Natural killer cell (primary cell): ENCODE data around the gene PDE6B. TPM values are rescaled to one million over a fixed set of nuclear protein-coding genes. Genes with fewer than 3 reads are reported as not detected.

Source experiments
- ATAC-seq, 3 donors: fragments of 150-1000 bp in 2 of 3; fragments of 200-7000 bp in 1 of 3; cut with Tn5 transposase; 1 replicate in 1 of 3; 2 replicates in 2 of 3; pipeline ENCODE4 v1.10.0; 2021; ENCODE audit warnings: mild to moderate bottlenecking in 2 of 3, moderate library complexity in 2 of 3
- DNase-seq, 2 donors: peaks; one replicate each; pipeline versions ENCODE4 v3.0.0 to v3.0.0-alpha.2; 2013 to 2021; ENCODE audit warnings: mixed read lengths in 1 of 2
- H3K27ac ChIP-seq: one replicate; pipeline ENCODE4 v1.5.1; 2013; ENCODE audit warnings: mild to moderate bottlenecking, low read length
- H3K27me3 ChIP-seq: one replicate; pipeline ENCODE4 v1.6.1; 2013; ENCODE audit warnings: low read length; ENCODE audit not compliant: control insufficient read depth, insufficient read depth
- H3K36me3 ChIP-seq: one replicate; pipeline ENCODE4 v1.6.1; 2013; ENCODE audit warnings: low read length; ENCODE audit not compliant: control insufficient read depth, insufficient read depth
- H3K4me1 ChIP-seq: one replicate; pipeline ENCODE4 v1.6.1; 2013; ENCODE audit warnings: low read length; ENCODE audit not compliant: control insufficient read depth, insufficient read depth
- H3K4me3 ChIP-seq: one replicate; pipeline ENCODE4 v1.5.1; 2013; ENCODE audit warnings: low read length
- H3K9me3 ChIP-seq: one replicate; pipeline ENCODE4 v1.6.1; 2013; ENCODE audit warnings: low read length; ENCODE audit not compliant: control insufficient read depth, insufficient read depth
- H3K27ac Mint-ChIP-seq, 2 donors: one replicate each; pipeline ENCODE4 v1.8.0; 2022; ENCODE audit warnings: mild to moderate bottlenecking in 2 of 2, mixed read lengths in 2 of 2, moderate library complexity in 1 of 2
- H3K27me3 Mint-ChIP-seq, 2 donors: one replicate each; pipeline ENCODE4 v1.8.0; 2022; ENCODE audit warnings: low read depth in 2 of 2, mixed read lengths in 2 of 2
- H3K36me3 Mint-ChIP-seq: one replicate; pipeline ENCODE4 v1.8.0; 2022; ENCODE audit warnings: mixed read lengths
- H3K4me1 Mint-ChIP-seq, 2 donors: one replicate each; pipeline ENCODE4 v1.8.0; 2022; ENCODE audit warnings: mixed read lengths in 2 of 2
- H3K4me3 Mint-ChIP-seq: one replicate; pipeline ENCODE4 v1.8.0; 2022; ENCODE audit warnings: mild to moderate bottlenecking, moderate library complexity, mixed read lengths
- H3K9me3 Mint-ChIP-seq, 2 donors: one replicate each; pipeline ENCODE4 v1.8.0; 2022; ENCODE audit warnings: mixed read lengths in 2 of 2
- WGBS: methylation state at CpG from one replicate; pipeline ENCODE4 v1.1.7; 2013; ENCODE audit warnings: missing lambda C conversion rate; ENCODE audit not compliant: insufficient coverage; 5-methylcytosine and 5-hydroxymethylcytosine counted together
- intact Hi-C: fragments of 100-400 bp; cut with micrococcal nuclease; formaldehyde crosslinking; loops from one replicate; pipeline ENCODE4 v1.14.2; 2022
- total RNA-seq, 4 donors: library from RNA; stranded (reverse); fragments of 120-200 nt in 1 of 4; gene quantifications; one replicate each; pipeline versions ENCODE4 v1.2.3 to v1.2.4, GENCODE V29; 2013 to 2022
- TF ChIP-seq, protein P1 (sequence below): fragments of 200-600 bp; IDR thresholded peaks from one replicate; pipeline ENCODE4 v1.8.0; 2022; ENCODE audit warnings: antibody characterized with exemption

The PDE6B gene
- total RNA-seq, 3 donors from 2014 or later (not counting 1 experiment from before 2014, with no cell fraction given), result 15.8 to 18.8 (median 17.2) TPM

DNA sequence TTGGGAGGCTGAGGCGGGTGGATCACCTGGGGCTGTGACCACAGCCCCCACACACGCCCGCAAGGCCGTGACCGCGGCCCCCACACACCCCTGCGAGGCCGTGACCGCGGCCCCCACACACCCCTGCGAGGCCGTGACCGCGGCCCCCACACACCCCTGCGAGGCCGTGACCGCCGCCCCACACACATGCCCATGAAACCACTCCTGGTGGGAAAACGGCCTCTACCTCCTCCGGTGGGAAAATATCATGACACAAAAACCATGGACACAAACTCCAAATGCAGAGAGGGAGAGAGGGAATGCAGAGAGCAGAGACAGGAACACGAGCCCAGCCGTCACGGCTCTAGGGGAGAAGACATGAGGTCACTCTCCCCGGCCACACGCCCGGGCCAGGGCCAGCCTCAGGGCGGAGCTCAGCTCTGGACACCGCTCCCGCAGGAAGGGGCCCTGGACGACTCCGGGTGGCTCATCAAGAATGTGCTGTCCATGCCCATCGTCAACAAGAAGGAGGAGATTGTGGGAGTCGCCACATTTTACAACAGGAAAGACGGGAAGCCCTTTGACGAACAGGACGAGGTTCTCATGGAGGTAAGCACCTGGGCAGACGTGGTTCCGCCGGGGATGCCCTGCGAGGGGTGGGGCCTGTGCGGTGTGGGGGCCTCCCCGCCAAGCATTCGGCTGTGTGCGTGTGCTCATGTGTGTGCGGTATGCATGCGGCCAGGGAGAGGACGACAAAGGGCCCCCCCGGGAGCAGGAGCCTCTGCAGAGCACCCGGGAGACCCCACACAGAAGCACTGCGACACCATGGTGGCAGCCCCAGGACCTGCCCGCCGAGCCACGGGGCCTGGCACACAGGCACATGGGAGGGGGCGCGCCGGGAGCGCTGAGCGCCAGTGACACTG is 31.3 kb downstream of the PDE6B start:
- ATAC-seq (no peak), DNase-seq (no peak)
- H3K36me3 ChIP-seq, result no peaks in the 10 kb centered on the region
- intact Hi-C loops, result no loop called here
- Mint-ChIP-seq H3K9me3 (peaks cover 0 to 2% of the 10 kb centered on the region in 2 donors), H3K4me3 (no peak overlapping the region), H3K27me3 (peaks cover 0 to 2% of the 10 kb centered on the region in 2 donors), H3K27ac (no peak overlapping the region), H3K4me1 (no peaks in the 10 kb centered on the region), H3K36me3 (no peaks in the 10 kb centered on the region)
- no peak overlapping the region for H3K4me3 ChIP-seq
- H3K4me1 ChIP-seq, result no peaks in the 10 kb centered on the region
- H3K9me3 ChIP-seq, result no peaks in the 10 kb centered on the region
- no peak overlapping the region for H3K27ac ChIP-seq
- TF ChIP-seq, protein P1, sequence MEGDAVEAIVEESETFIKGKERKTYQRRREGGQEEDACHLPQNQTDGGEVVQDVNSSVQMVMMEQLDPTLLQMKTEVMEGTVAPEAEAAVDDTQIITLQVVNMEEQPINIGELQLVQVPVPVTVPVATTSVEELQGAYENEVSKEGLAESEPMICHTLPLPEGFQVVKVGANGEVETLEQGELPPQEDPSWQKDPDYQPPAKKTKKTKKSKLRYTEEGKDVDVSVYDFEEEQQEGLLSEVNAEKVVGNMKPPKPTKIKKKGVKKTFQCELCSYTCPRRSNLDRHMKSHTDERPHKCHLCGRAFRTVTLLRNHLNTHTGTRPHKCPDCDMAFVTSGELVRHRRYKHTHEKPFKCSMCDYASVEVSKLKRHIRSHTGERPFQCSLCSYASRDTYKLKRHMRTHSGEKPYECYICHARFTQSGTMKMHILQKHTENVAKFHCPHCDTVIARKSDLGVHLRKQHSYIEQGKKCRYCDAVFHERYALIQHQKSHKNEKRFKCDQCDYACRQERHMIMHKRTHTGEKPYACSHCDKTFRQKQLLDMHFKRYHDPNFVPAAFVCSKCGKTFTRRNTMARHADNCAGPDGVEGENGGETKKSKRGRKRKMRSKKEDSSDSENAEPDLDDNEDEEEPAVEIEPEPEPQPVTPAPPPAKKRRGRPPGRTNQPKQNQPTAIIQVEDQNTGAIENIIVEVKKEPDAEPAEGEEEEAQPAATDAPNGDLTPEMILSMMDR, result no peak
- no peaks in the 10 kb centered on the region for H3K27me3 ChIP-seq
- 85% methylated on average over 58 of the region's 58 CpGs for WGBS

DNA sequence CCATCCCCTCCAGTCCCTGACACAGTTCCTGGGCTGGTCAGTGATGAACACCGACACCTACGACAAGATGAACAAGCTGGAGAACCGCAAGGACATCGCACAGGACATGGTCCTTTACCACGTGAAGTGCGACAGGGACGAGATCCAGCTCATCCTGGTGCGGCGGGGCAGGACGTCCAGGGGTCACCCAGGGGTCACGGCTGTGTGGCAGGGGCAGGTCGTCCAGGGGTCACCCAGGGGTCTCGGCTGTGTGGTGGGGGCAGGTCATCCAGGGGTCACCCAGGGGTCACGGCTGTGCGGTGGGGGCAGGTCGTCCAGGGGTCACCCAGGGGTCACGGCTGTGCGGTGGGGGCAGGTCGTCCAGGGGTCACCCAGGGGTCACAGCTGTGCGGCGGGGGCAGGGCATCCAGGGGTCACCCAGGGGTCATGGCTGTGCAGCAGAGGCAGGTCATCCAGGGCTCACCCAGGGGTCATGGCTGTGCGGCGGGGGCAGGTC is 32.0 kb downstream of the PDE6B start:
- intact Hi-C loops, result no loop called here
- WGBS, result 90% methylated on average over 23 of the region's 23 CpGs
- Histone ChIP-seq H3K4me3 (no peak overlapping the region), H3K36me3 (no peaks in the 10 kb centered on the region), H3K27ac (no peak overlapping the region), H3K27me3 (no peaks in the 10 kb centered on the region), H3K9me3 (no peaks in the 10 kb centered on the region), H3K4me1 (no peaks in the 10 kb centered on the region)
- TF ChIP-seq, protein P1, result no peak
- Mint-ChIP-seq H3K27me3 (no peaks in the 10 kb centered on the region), H3K27ac (no peak overlapping the region), H3K4me1 (no peaks in the 10 kb centered on the region), H3K9me3 (peaks cover 0 to 2% of the 10 kb centered on the region in 2 donors), H3K36me3 (no peaks in the 10 kb centered on the region), H3K4me3 (no peak overlapping the region)
- DNase-seq, result no peak
- ATAC-seq, result no peak

DNA sequence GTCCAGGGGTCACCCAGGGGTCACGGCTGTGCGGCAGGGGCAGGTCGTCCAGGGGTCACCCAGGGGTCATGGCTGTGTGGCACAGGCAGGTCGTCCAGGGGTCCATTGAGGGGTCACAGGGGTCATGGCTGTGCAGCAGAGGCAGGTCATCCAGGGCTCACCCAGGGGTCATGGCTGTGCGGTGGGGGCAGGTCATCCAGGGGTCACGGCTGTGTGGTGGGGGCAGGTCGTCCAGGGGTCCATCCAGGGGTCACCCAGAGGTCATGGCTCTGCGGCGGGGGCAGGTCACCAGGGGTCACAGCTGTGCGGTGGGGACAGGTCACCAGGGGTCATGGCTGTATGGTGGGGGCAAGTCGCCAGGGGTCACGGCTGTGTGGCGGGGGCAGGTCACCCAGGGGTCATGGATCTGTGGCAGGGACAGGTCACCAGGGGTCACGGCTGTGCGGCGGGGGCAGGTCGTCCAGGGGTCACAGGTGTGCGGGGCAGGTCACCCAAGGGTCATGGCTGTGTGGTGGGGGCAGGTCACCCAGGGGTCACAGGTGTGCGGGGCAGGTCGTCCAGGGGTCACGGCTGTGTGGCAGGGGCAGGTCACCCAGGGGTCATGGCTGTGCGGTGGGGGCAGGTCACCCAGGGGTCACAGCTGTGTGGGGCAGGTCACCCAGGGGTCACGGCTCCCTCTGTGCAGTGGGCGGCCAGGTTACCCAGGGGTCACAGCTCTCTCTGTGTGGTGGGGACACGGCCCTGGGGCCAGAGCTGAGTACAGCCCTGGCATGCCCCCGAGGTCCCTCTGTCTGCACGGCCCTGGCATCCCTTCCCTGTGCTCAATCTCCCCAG is 32.7 kb downstream of the PDE6B start:
- DNase-seq, result no peak
- TF ChIP-seq, protein P1, result no peak
- H3K9me3 Mint-ChIP-seq, result peaks cover 0 to 2% of the 10 kb centered on the region in 2 donors
- H3K27me3 ChIP-seq, result no peaks in the 10 kb centered on the region
- ATAC-seq, result no peak
- no peak overlapping the region for H3K4me3 ChIP-seq
- intact Hi-C loops, result no loop called here
- H3K4me1 Mint-ChIP-seq, result peaks cover 0 to 3% of the 10 kb centered on the region in 2 donors
- no peaks in the 10 kb centered on the region for H3K9me3 ChIP-seq
- H3K27me3 Mint-ChIP-seq, result no peaks in the 10 kb centered on the region
- H3K36me3 Mint-ChIP-seq, result no peaks in the 10 kb centered on the region
- H3K36me3 ChIP-seq, result no peaks in the 10 kb centered on the region
- H3K4me1 ChIP-seq, result peaks cover 6% of the 10 kb centered on the region
- H3K27ac ChIP-seq, result no peak overlapping the region
- no peak overlapping the region for H3K27ac Mint-ChIP-seq
- H3K4me3 Mint-ChIP-seq, result no peak overlapping the region
- 91% methylated on average over 27 of the region's 27 CpGs for WGBS
